HuH-7.5 (cell line): ENCODE results near the gene NRF1.

Experiments
- DNase-seq: peaks from one replicate; pipeline ENCODE4 v3.0.0; 2011; ENCODE audit warnings: low spot score

NRF1 gene

DNA sequence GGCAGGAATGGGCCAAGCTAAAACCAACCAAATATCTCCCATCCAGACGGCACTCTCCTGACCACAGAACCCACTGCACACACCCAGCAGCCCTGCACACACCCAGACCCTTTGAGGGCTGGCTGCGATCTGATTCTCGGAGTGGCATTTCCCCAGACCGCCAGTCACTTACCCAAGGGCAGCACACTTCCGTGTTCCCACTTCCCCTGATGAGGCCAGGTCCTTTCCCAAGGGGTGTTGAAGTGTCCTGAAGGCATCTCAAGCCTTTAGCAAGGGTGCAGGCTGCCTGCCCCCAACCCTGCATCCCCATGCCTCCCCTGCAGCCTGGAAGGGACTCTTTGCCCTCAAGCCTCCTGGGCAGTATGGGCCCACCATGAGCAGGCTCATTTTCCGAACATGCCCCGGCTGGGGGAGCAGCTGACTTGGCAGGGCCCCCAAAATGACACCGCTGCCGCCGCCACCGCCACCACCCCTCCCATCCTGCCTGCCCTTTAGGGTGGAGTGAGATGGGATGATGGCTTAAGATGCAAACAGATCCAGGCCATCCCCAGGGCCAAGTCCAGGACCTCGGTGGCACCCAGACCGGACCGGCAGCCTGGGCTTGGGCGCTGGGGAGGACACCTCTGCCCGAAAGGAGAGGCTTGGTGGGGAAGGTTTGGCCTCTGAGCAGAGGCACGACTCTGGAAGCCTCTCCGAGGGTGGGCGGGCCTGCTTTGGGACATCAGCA is 159.8 kb downstream of the NRF1 start:
- no peak for DNase-seq

DNA sequence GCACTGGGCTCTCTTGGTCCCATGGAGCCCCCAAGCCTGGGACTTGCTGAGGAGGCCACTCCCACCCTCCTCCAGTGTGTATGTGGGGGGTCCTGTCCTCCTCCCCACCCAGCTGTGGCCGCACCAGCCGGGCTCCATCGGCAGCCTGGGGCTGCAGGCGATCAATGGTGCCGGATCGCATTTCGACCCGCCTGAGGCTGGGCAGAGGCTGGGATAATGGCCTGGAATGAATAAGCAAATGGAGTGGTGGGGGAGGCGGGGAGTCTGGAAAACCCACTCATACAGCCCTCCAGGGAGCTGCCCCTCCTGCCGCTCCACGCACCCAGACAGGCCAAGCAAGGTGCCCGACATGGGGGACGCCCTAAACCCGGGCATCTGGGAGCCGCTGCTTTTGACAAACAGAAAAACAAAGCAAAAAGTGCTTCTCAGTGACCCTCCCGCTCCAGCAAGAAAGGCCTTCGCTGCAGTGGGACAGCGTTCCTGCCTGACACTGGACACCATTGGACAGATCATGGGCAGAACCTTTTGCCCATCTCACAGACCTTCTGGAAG is 160.5 kb downstream of the NRF1 start:
- DNase-seq = no peak

DNA sequence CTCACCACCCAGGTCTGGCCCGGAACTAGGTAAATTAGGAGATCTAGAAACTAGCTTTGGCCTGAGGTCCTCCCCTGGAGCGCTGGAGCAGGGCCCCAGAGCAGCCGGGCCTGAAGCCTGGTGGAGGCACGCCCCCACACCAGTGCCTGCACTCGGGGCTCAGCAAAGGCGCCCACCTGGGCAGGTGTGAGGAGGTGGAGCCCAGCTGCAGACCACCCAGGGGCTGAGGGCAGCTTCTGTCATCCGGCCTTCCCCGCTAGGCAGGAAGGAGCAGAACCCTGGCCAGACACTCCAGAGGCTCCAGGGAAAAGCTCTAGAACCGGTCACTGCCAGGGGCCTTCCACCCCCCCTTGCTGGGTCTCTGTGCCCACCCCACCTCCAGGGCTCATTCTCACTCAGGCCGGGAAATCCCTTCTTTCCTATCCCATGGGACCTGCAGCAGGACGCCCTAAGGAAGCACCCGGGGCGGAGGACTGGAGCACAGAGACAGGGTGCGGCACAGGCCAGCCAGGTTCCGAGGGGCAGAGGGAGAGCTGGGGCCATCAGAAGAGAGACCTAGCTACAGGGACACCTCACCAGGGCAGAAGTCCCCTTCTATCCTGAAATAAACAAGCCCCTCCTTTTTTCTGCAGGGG is 161.2 kb downstream of the NRF1 start:
- no peak for DNase-seq

DNA sequence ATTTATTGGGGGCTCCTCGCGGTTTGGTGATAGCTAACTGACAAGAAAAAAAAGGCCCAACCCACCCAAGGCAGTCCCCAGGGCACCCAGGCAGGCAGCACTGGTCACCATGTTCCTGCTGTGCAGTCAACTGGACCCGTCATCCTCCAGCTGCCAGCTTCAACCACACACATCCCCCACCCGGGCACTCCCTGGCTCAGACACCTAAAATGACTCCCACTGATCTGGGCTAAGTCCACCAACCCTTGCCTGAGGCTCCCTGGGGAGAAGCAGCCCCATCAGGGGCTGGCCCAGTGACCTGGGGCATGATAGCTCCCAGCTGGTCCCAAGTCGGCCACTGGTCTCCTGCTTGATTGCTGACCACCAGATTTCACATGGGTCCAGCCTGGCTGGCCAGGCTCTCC is 161.8 kb downstream of the NRF1 start:
- no peak for DNase-seq

DNA sequence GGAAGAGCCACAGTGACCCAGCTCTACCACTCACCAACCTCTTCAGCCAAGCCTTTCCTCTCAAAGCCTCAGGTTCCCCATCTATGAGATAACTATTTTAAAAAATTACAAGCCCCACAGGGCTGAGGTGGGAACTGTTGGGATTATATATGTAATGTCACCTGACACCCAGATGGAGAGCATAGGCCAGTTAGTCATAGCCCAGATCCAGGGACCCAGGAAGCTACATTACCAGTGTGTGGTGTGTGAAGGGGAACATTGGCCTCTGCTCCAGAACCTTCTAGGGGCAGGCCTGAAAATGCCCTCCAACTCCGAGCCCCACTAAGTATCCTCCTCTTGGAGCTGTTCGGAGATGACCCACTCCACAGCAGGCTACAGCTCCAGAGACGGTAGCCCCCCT is 162.4 kb downstream of the NRF1 start:
- DNase-seq = no peak

DNA sequence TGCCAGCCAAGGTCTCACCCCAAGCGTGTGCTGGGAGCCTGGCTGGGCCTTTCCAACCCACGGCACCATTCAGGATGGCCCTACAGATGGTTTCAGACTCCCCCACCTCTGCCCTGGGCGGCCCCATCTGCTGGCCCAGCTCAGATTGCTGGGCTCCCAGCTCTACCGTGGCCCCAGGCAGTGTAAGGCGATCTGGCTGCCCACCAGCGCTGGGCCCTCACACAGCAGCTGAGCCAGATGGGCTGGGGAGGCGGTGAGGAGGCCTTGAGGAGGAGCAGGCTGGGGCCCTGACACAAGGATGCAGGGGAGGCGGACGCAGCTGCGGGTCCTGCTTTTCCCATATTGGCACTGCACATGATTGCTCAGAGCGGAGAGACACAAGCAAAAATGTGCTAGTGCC is 162.8 kb downstream of the NRF1 start:
- no peak for DNase-seq

DNA sequence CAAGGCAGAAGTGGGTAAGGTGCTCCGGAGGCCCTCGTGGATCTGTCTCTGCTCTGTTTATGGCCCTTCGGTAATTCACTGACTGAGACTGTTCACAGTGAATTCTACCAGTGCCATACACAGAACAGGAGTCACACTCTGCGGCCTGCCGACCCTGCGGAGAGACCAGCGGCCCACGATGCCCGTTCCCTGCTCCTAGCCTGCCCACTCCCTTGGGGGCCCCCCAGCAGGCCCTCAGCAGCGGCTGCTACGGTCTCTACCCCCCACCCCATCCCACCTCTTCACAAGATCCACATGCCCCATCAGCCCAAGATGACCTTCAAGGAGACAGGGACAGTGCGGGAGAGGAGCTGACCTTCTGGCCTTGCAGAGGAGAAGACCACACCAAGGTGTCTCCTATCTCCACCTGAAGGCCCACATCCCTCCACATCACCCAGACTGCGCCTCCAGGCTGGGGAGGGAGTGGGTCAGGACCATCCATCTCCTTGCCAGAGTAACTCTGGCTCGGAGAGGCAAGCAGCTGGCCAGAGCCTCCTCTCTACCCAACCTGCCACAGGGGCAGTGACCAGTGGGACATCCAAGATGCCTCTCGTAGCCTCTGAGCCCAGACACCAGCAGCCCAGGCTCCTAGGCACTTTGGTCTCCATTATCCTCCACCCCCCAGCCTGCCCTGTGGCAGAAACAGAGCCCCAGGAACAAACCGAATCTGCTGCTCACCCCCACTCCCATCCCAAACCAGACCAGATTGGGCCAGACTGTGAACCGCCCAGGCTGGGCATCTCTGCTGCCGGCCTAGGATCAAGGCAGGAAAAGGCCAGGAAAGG is 163.6 kb downstream of the NRF1 start:
- DNase-seq = no peak

DNA sequence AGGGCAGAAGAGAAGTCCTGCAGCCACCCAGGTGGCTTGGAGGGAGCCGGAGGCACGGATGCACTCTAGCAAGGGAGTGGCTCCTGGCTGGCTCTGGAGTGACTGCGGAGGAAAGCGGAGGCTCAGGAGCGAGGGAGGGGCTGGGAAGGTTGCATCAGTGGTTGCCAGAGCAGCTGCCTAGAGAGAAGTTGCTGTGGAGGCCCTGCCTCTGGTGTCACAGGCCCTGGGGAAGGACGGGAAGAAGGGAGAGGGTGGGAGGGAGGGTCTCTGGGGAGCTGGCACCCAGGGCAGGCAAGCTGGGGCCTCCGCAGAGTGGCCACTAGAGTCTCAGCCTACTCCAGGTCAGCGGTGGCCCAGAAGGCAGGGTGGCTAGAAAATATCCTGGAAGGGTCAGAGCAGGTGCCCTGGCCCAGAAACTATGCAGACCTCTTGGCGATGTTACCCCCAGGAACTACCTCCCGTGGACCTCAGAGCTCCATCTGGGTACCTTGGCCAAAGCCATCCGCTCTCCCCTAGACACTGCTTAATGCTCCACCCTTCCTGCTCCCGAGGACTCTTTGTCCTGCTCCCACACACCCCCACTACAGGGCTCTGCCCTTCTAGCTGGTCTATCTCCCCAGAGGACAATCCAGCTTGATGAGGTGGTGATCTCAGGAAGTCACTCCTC is 164.3 kb downstream of the NRF1 start:
- no peak for DNase-seq

DNA sequence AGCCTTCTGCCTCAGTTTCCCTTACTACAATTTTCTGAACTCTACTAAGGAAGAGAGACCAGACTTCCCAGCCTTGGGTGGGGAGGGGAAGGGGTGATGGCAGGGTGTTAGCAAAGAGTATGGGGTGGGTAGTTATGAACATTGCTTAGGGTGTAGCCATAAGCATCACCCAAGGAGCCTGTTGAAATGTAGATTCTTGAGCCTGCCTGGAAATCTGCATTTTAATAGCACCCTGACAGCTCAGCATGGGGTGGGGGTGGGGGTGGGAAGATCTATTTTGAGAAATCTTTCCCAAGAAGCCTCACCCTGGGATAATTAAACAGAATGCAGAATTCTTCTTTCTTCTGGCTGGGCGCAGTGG is 164.8 kb downstream of the NRF1 start:
- no peak for DNase-seq

DNA sequence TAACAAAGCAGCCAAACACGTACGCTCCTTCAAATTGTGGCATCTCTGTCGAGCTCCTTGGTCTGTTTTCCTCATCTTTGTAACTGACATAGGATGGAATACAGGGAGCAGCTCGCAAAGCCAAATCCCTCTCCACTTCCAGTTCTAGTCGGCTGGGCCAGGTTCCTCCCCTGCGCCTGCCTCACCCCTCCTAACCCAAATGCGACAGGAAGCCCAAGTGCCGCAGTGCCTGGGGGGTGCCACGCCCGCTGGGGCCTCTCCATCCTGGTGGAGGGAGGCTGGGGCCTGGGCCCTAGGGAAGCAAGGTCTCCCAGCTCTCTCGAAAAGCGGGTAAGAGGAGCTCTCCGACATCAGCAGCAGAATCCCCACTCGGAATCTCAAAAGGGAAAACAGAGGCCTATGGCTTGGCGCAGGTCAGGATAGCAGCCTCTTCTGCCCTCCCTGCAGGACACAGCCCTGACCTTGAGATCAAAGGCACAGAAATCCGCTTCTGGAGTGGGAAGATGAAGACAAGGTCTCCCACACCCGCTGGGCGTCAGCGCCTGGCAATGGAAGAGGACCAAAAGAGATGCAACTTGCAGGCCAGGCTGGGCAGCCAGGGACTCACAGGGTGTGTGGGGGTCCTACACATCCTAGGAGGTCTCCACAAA is 165.8 kb downstream of the NRF1 start:
- no peak for DNase-seq

DNA sequence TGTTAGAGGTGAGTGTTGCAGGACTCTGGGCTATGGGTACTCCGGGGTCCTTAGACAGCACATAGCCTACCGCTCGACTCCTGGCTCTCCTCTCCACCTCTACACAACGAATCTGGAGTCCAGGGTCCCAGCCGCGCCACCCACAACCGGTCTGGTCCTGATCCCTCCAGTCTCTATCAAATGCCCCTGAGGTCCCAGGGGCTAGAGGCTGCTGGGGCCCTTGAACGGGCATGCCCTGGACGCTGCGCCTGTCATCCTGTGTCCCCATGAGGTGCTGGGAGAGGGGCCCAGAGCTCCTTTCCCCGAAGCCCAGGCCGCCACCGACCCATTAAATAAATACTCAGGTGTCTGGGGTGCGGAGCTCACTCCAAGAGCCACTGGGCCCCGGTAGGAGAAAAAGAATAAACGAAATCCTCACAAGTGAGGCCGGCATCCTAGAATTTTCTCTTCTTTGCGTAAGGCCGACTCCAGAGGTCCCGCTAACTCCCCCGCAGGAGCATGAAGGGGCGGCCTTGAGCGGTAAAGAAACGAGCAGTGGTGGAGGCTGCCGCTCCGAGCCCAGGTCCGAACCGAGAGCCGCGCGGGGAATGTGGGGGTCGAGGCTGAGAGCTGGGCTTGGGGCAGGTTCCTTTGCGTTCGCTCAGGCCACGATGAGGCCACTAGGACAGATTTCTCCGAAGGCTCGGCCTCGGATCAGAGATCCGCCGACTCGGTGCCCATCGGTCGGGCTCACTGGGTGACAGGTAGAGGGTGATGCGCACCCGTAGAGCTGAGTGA is 166.7 kb downstream of the NRF1 start:
- DNase-seq = no peak

DNA sequence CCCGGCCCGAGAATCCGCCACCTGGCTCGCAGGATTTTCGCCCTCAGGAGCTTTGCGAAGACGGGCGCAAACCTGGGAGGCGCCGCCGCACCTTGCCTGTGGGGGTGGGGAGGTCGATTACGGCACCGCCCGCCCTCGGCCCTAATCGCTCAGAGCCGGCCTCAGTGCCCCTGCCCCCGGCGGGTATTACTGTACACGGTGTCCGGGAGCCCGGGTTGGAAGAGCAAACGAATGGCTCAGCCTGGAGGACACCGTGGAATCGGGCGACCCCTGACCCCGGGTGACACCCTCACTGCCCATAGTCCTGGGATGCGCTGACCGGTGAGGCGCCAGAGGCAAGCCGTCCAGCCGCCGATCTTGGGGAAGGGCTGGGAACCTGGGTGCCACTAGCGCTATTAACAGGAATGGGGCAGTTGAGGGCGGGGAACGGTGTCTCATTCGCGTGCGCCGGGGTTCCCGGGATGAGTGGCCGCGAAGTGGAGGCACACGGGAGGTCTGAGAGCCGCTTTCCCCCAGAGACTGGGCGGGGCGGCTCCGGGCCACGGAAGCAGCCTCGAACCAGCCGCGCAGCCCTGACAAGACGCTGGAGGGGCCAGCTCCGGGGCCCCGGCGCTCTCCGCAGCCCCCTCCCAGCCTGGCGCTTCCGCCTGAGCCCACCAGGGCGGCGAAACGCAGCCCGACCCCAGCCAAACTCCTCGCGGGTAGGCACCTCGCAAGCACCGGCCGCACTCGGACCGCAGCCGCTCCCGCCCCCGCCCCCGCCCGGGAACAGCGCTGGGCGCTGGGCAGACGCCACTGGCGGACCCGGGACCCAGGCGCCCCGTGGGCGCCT is 167.5 kb downstream of the NRF1 start:
- DNase-seq = peak; percentile 80

DNA sequence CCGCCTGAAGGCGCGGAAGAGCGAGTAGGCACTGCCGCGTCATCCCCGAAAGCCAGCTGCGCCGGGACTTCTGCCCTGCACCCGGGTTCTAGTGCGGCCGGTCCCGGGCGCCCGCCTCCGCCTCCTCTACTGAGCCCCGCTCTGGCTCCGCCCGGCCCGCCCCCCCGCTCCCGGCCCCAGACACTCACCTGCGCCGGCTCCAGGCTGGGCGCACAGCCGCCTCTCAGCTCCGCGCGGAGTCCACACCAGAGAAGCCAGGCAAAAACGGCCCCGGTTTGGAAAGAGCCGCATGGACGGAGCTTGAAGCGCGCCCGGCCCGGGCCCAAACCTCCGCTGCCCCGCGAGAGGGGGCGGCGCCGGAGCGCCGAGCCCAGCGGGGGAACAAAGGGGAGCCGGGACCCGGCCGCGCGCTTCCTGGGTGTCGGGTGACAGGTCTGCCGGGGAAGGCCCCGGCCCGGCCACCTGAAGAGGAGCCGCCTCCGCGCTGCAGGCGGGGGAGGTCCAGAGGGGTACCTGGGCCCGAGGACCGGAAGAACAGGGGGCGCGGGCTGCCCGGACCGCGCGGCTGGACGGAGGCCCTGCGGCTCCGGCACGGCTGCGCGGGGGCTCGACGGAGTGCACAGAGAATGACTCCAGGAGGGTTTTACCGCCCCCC is 168.2 kb downstream of the NRF1 start:
- DNase-seq = peak; percentile 97

DNA sequence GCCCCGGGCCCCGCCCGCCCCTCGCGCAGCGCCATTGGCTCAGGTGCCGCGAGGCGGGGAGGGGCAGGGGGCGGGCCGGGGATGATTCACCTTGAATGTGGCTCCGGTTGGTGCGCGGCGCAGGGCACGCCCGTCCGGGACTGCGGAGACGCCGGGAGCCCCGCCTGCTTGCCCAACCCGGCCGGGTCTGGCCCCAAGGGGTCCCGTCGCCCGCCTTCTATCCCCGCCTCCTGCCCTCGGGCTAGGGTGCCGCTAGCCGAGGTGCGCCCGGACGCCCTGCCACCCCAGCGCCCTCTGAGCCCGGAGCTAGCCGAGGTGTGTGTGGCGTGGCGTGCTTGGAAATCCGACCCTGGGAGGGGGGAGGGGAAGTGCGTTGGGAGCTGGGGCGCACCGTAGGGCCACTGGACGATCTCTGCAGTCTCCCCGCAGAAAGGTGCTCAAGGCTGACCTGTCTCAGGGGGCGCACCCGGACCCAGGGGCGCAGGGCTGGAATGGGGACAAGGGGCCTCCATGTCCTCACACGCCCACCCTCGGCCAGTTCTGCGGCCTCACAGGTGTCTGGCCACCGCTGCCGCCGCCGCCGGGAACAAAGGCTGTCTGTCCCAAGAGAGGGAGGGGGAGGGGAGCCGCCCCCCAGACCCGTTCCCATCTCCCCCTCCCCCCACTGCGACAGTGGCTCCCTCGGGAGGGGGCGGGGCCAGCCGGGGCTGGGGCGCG is 168.9 kb downstream of the NRF1 start:
- DNase-seq = peak; percentile 99

DNA sequence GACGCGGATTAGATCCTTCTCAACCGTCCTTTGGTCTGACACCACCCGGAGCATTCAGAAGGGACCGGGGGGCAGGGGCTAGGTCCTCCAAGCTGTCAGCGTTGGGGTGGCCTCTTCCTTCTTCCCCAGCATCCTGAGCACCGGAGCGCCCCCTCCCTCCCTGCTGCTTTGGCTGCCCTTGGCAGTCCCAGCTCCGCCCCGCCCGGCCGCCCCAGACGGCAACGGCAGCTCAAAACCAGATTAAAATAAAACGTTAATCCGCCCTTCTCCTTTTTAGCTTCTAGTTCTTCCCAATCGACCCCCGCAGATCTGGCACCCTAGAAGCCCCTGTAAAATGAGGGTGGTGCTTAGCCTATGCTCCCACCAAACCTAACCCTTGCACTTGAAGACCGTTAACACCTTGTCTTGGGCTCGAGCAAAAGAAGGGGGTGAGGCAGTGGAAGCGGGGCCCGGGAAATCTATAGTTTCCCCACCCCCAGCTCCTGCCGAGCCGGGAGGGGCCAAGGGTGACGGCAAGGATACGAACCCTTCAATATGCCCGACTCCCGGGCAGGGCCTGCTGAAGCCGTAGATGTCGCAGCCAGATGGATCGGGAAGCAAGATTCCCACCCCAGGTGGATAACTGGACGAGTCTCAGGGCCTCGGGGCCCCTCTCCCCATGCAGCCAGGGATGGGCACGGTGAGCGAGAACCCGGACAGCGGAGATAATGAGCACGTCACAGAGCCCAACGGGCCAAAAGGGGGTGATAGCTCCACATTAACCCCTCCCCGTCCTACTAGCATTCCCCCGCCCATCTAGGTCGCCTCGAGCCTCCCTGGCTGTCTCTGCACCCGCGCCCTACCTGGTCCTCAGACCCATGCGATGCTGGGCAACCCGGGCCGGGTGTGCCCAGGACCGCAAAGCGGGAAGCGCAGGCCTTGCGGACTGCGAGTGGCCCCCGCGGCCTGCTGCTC is 169.7 kb downstream of the NRF1 start:
- peak; percentile 81 for DNase-seq

DNA sequence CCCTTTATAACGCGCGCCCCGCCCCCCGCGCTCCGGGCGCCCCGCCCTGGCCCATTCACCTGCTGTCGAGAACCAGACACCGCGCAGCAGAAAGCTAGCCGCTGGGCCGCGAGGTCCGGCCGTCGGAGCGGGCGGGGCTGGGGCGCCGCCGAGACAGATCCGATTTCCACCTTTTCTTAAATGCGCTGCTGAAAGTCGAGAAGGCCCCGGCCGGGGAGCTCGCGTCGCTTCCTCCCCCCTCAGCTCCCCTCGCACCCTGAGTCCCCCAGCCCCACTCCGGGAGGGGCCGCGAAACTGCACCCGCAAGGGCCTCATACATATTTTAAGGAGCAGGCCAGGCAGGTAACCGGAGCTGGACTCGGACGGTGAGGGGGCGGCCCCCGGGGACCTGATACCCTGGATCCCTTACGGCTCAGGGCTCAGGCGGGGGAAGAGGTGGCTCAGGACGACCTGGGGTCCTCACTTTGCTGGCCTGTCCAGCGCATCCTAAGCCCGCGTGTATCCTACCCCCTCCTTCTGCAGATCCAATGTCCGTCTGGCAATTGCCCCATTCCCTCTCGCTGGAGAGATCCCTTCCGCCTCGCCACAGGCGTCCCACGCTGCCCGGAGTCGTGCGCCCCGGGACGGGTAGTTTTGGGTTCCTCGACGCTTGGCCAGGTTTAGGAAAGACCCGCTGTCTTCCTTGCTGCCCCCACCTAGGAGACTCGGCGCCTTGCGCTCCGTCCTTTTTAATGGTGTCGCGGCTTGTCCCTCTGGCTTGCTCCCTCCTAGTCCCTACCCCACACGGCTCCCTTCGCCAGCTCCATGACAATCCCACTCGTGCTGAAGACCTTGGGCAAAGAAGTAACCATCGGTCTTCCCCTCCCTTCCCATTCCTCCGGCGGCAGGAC is 170.7 kb downstream of the NRF1 start:
- no peak for DNase-seq
